ENCODE results near the gene TPK1. TPM values are rescaled to one million over a fixed set of nuclear protein-coding genes. Genes with fewer than 3 reads are reported as not detected.

TPK1 gene
- total and polyA plus RNA-seq, 2 of the 8 experiments (the other 6 are each of a cell fraction or from before 2014, with no cell fraction given) = 1.9 to 2.7 TPM

DNA sequence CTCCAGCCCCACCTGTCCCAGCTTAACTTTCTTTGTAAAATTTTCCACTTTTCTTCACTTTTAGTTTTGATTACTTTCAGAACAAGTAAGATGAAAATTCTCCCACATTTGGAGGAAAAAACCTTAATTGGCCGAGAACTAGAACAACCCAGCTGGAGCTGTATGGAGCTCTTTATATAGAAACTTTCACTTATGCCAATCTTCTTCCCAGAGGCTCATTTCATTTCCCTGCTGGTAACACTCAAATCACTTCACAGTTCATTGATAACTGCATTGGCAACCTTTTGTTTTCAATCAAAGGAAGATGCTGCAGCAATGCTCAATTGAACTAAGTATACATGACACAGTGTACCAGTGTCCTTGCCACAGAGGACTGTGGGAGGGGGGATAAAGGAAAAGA lies 256.2 kb downstream of the TPK1 start:
- H3K27ac ChIP-seq (ENCODE audit: low read depth, low read length) = no peak overlapping the region
- POLR2A ChIA-PET (ENCODE audit: partially characterized antibody) = no interaction called here
- no peak overlapping the region for H2AFZ ChIP-seq (ENCODE audit: low read length)
- no peak overlapping the region for H3K9ac ChIP-seq (replicated peaks in 1 of 4; ENCODE audit: extremely low read depth in 1 of 4, low read depth in 3 of 4, low read length in 3 of 4)
- CTCF ChIA-PET (ENCODE audit: partially characterized antibody) = no interaction called here
- H3K79me1 ChIP-seq (ENCODE audit: low read depth, low read length) = no peaks in the 10 kb centered on the region
- H3K79me2 ChIP-seq (ENCODE audit: control insufficient read depth in 1 of 2, insufficient read depth in 2 of 2, low read length in 2 of 2) = no peaks in the 10 kb centered on the region
- H2BK5ac ChIP-seq (ENCODE audit: low read depth, low read length) = no peak overlapping the region
- no peaks in the 10 kb centered on the region for H4K20me1 ChIP-seq (replicated peaks in 1 of 2; ENCODE audit: control insufficient read depth in 1 of 2, insufficient read depth in 2 of 2, low read length in 2 of 2)
- no peak for FAIRE-seq
- H3K14ac ChIP-seq (ENCODE audit: insufficient read length) = no peak overlapping the region
- H3K18ac ChIP-seq (ENCODE audit: extremely low read depth, low read length) = no peak overlapping the region
- no peaks in the 10 kb centered on the region for H3K9me3 ChIP-seq (ENCODE audit: insufficient read depth in 2 of 2, low read depth in 1 of 2, low read length in 1 of 2)
- no peak overlapping the region for H2AK5ac ChIP-seq (ENCODE audit: low read depth, low read length)
- H3K23me2 ChIP-seq (ENCODE audit: low read depth, low read length) = no peaks in the 10 kb centered on the region
- no peaks in the 10 kb centered on the region for H3K4me1 ChIP-seq (replicated peaks in 1 of 4; ENCODE audit: control insufficient read depth in 3 of 4, insufficient read depth in 4 of 4, low read length in 3 of 4)
- H2BK120ac ChIP-seq (replicated peaks; ENCODE audit: low read depth, low read length) = no peak overlapping the region
- WGBS, 2 experiments (ENCODE audit: extremely low coverage in 1 of 2, insufficient coverage in 1 of 2, insufficient read length in 1 of 2, insufficient replicate concordance in 2 of 2, low coverage in 1 of 2, low lambda C conversion rate in 2 of 2, missing lambda C conversion rate in 1 of 2) = 100% methylated on average over 1 of the region's 1 CpG; no CpG with 5 or more reads in 1 of the 2 experiments
- no peak for DNase-seq (ENCODE audit: low read depth in 1 of 2, low spot score in 2 of 2)
- no peak overlapping the region for H3K56ac ChIP-seq (replicated peaks; ENCODE audit: insufficient read length, low read depth, low read length)
- no peak overlapping the region for H2BK12ac ChIP-seq (ENCODE audit: low read depth, low read length)
- no peak overlapping the region for H2BK15ac ChIP-seq (ENCODE audit: low read length)
- H2BK20ac ChIP-seq (ENCODE audit: low read length) = no peak overlapping the region
- H3K4me3 ChIP-seq (ENCODE audit: extremely low read depth in 1 of 4, insufficient read depth in 2 of 4, low read depth in 3 of 4, low read length in 4 of 4) = no peak overlapping the region
- no peak overlapping the region for H3K4ac ChIP-seq (replicated peaks; ENCODE audit: insufficient read length, low read depth, low read length)
- H4K8ac ChIP-seq (ENCODE audit: extremely low read depth, insufficient read depth, low read length) = no peak overlapping the region
- no peaks in the 10 kb centered on the region for H3K36me3 ChIP-seq (ENCODE audit: control insufficient read depth in 2 of 4, insufficient read depth in 4 of 4, low read length in 3 of 4)
- H3K4me2 ChIP-seq (ENCODE audit: insufficient read depth in 1 of 2, low read depth in 2 of 2, low read length in 2 of 2) = no peak overlapping the region
- no peak overlapping the region for H4K5ac ChIP-seq (ENCODE audit: insufficient read length, low read depth, low read length)
- no peaks in the 10 kb centered on the region for H3K27me3 ChIP-seq (replicated peaks in 1 of 4; ENCODE audit: control insufficient read depth in 3 of 4, extremely low read depth in 1 of 4, insufficient read depth in 3 of 4, low read length in 3 of 4)
- no peak overlapping the region for H3K23ac ChIP-seq (ENCODE audit: insufficient read length)
- no peak overlapping the region for H4K91ac ChIP-seq (replicated peaks; ENCODE audit: insufficient read length, low read length)
- TF ChIP-seq CBX5 (IDR thresholded peaks at IDR 0.05; ENCODE audit: low read depth, low read length) = no peak
- TF ChIP-seq, protein P1, sequence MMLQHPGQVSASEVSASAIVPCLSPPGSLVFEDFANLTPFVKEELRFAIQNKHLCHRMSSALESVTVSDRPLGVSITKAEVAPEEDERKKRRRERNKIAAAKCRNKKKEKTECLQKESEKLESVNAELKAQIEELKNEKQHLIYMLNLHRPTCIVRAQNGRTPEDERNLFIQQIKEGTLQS (IDR thresholded peaks at IDR 0.05; ENCODE audit: insufficient read depth, low read depth, low read length) = no peak
- no peak for TF ChIP-seq POLR2AphosphoS5 (IDR thresholded peaks at IDR 0.05; ENCODE audit: low read depth, low read length)
- no peak for TF ChIP-seq TAF1 (IDR thresholded peaks at IDR 0.05; ENCODE audit: low read depth, low read length)
- TF ChIP-seq HDAC6 (IDR thresholded peaks at IDR 0.05; ENCODE audit: low read depth, low read length) = no peak
- no peak for TF ChIP-seq NRF1 (IDR thresholded peaks at IDR 0.05; ENCODE audit: low read depth, low read length)
- TF ChIP-seq RFX5 (IDR thresholded peaks at IDR 0.05; ENCODE audit: borderline replicate concordance, low read depth, low read length) = no peak
- TF ChIP-seq SAP30 (IDR thresholded peaks at IDR 0.05; ENCODE audit: insufficient read depth, insufficient replicate concordance, low read length) = no peak
- no peak for TF ChIP-seq KDM4A (IDR thresholded peaks at IDR 0.05; ENCODE audit: low read depth, low read length, severe bottlenecking)
- TF ChIP-seq, protein P2, sequence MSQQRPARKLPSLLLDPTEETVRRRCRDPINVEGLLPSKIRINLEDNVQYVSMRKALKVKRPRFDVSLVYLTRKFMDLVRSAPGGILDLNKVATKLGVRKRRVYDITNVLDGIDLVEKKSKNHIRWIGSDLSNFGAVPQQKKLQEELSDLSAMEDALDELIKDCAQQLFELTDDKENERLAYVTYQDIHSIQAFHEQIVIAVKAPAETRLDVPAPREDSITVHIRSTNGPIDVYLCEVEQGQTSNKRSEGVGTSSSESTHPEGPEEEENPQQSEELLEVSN (IDR thresholded peaks at IDR 0.05) = no peak
- no peak for TF ChIP-seq BCL11A (IDR thresholded peaks at IDR 0.05; ENCODE audit: low read depth in 2 of 2, low read length in 2 of 2)
- TF ChIP-seq SUZ12 (IDR thresholded peaks at IDR 0.05; ENCODE audit: low read length) = no peak

Data from H1 (cell line).